Adrenal gland (tissue), 12 donors: ENCODE results near the gene CHST8. TPM values are rescaled to one million over a fixed set of nuclear protein-coding genes. Genes with fewer than 3 reads are reported as not detected.

Experiments
- DNase-seq, 7 donors: peaks; one replicate each; pipeline ENCODE4 v3.0.0-alpha.2; 2019 to 2020
- H3K27ac ChIP-seq, 5 donors: fragments of 200-600 bp; sonication (generic) in 4 of 5; 1 replicate in 3 of 5; 2 replicates in 2 of 5; pipeline versions ENCODE4 v1.5.1 to v1.8.0; 2016 to 2020; ENCODE audit warnings: mild to moderate bottlenecking in 1 of 5
- H3K27me3 ChIP-seq: fragments of 200-600 bp; 2 replicates; pipeline ENCODE4 v1.8.0; 2021
- H3K36me3 ChIP-seq, 2 donors: fragments of 200-600 bp; replicated peaks in 1 of 2; 1 replicate in 1 of 2; 2 replicates in 1 of 2; pipeline versions ENCODE4 v1.5.1 to v1.8.0; 2018 to 2022
- H3K4me1 ChIP-seq, 2 donors: fragments of 200-600 bp; replicated peaks in 1 of 2; 1 replicate in 1 of 2; 2 replicates in 1 of 2; pipeline versions ENCODE4 v1.5.1 to v1.8.0; 2018 to 2021
- H3K4me3 ChIP-seq, 4 donors: fragments of 200-600 bp; sonication (generic) in 3 of 4; one replicate each; pipeline ENCODE4 v1.5.1; 2016 to 2018
- H3K9me3 ChIP-seq, 3 donors: fragments of 200-600 bp; sonication (generic) in 1 of 3; replicated peaks in 1 of 3; 1 replicate in 2 of 3; 2 replicates in 1 of 3; pipeline versions ENCODE4 v1.5.1 to v1.8.0; 2016 to 2021
- CTCF ChIP-seq, 6 experiments: fragments of 450-650 bp in 4 of 6; fragments of 200-600 bp in 2 of 6; sonication (generic) in 1 of 6; IDR thresholded peaks; 1 replicate in 5 of 6; 2 replicates in 1 of 6; pipeline versions ENCODE4 v1.5.1 to v1.8.0; 2016 to 2021; ENCODE audit warnings: antibody characterized with exemption in 6 of 6, mild to moderate bottlenecking in 2 of 6, moderate library complexity in 1 of 6
- POLR2A ChIP-seq, 2 donors: fragments of 450-650 bp; IDR thresholded peaks; one replicate each; pipeline ENCODE4 v1.6.1; 2017; ENCODE audit warnings: antibody characterized with exemption in 2 of 2, mild to moderate bottlenecking in 2 of 2, moderate library complexity in 1 of 2
- WGBS, 4 donors: extraction: QIAGEN DNeasy Blood & Tissue Kit in 2 of 4; methylation state at CpG; one replicate each; pipeline versions ENCODE4 v1.1.5 to v1.1.7; 2013 to 2017; 5-methylcytosine and 5-hydroxymethylcytosine counted together
- intact Hi-C, 2 donors: fragments of 100-400 bp; cut with DNase I; formaldehyde crosslinking; loops; one replicate each; pipeline versions ENCODE4 v1.14.1 to v1.15.0; 2022 to 2023
- polyA plus RNA-seq, 3 donors: library from polyadenylated mRNA; stranded (reverse); fragments of 200-250 nt in 2 of 3; fragments of 350-450 nt in 1 of 3; fragmentation: Illumina TruSeq in 1 of 3; extraction: RNeasy Lipid Tissue Mini Kit (QIAGEN cat#74804) in 1 of 3; gene quantifications; one replicate each; pipeline ENCODE4 v1.2.3, GENCODE V29; 2013 to 2014
- total RNA-seq, 9 donors: library from RNA; depleted of rRNA in 4 of 9; stranded (reverse); fragments of >200 nt in 4 of 9; fragments of 120-200 nt in 1 of 9; fragmentation: NEBNext Ultra II Directional in 1 of 9; extraction: Animal tissue kit (Norgen Biotek cat#: 25700) in 1 of 9; gene quantifications; one replicate each; pipeline versions ENCODE4 v1.1.0 to v1.2.4, GENCODE V29; 2013 to 2023
- donor health status: healthy with polysubstance abuse.
- donor health status: Bipolar disorder and iron deficiency.
- donor health status: DM: yes; HTN: yes; CAD: no.
- donor health status: DM: no; HTN: no; CAD: no.
- donor health status: DM: no; HTN: no; CAD: no.
- donor health status: DM: yes; HTN: yes; CAD: no.

Gene CHST8
- total and polyA plus RNA-seq, 12 donors = 0.06 to 1.9 (median 0.61) TPM; not detected in 4

- Histone ChIP-seq H3K4me3 (no peak overlapping the region), H3K36me3 (no peaks in the 10 kb centered on the region), H3K4me1 (no peaks in the 10 kb centered on the region), H3K27me3 (no peaks in the 10 kb centered on the region), H3K9me3 (peaks cover 0 to 5% (median 0%) of the 10 kb centered on the region in 3 donors), H3K27ac (no peak overlapping the region)
- no peak for DNase-seq
- 89 to 94% (median 91%) methylated on average over 3 of the region's 3 CpGs for WGBS, 4 donors
- TF ChIP-seq POLR2A (IDR thresholded peaks at IDR 0.05) (no peak), CTCF (IDR thresholded peaks at IDR 0.05) (no peak)
- intact Hi-C loops = no loop called here
Observed at GRCh38 chr19:33714149-33714548, 92.4 kb downstream of the CHST8 start.

- H3K9me3 ChIP-seq = no peaks in the 10 kb centered on the region
- H3K4me3 ChIP-seq = no peak overlapping the region
- H3K36me3 ChIP-seq = no peaks in the 10 kb centered on the region
- TF ChIP-seq POLR2A (IDR thresholded peaks at IDR 0.05) (no peak), CTCF (IDR thresholded peaks at IDR 0.05) (no peak)
- intact Hi-C loops = no loop called here
- H3K27ac ChIP-seq = no peak overlapping the region
- no peaks in the 10 kb centered on the region for H3K27me3 ChIP-seq
- DNase-seq = no peak
- no peaks in the 10 kb centered on the region for H3K4me1 ChIP-seq
- WGBS, 4 donors = 33 to 58% (median 56%) methylated on average over 1 of the region's 1 CpG; no CpG with 5 or more reads in 1 of the 4 donors
Observed at GRCh38 chr19:33715462-33715861, 93.7 kb downstream of the CHST8 start.

GRCh38 chr19:33717878-33718277 lies 96.1 kb downstream of the CHST8 start:
- Histone ChIP-seq H3K36me3 (no peaks in the 10 kb centered on the region), H3K4me1 (no peaks in the 10 kb centered on the region), H3K4me3 (no peak overlapping the region), H3K27me3 (no peaks in the 10 kb centered on the region), H3K27ac (no peak overlapping the region), H3K9me3 (no peaks in the 10 kb centered on the region)
- DNase-seq = no peak
- intact Hi-C loops = no loop called here
- TF ChIP-seq POLR2A (IDR thresholded peaks at IDR 0.05) = no peak
- no peak for TF ChIP-seq CTCF (IDR thresholded peaks at IDR 0.05)
- 79 to 85% (median 83%) methylated on average over 3 of the region's 3 CpGs for WGBS, 4 donors

- Histone ChIP-seq H3K27me3 (no peaks in the 10 kb centered on the region), H3K36me3 (no peaks in the 10 kb centered on the region), H3K4me3 (no peak overlapping the region), H3K9me3 (no peaks in the 10 kb centered on the region), H3K27ac (no peak overlapping the region), H3K4me1 (no peaks in the 10 kb centered on the region)
- DNase-seq = no peak
- TF ChIP-seq POLR2A (IDR thresholded peaks at IDR 0.05) = no peak
- TF ChIP-seq CTCF (IDR thresholded peaks at IDR 0.05) = no peak
- WGBS, 4 donors = 45 to 55% (median 50%) methylated on average over 7 to 12 of the region's 12 CpGs
- intact Hi-C loops = no loop called here
Observed at GRCh38 chr19:33718651-33719254, 97.0 kb downstream of the CHST8 start.
